HCT116 (cell line): ENCODE data around the gene FGF1. TPM values are rescaled to one million over a fixed set of nuclear protein-coding genes. Genes with fewer than 3 reads are reported as not detected.

Source experiments
- ATAC-seq: fragments of 200-7000 bp; cut with Tn5 transposase; 2 replicates; pipeline ENCODE4 v1.9.1; 2020; ENCODE audit warnings: mild to moderate bottlenecking, moderate library complexity
- BruUV-seq: library from RNA; stranded (reverse); fragments of 400-500 nt; replicated peaks from 2 replicates; lab custom pipeline; 2021; lab: Mats Ljungman, UMichigan
- CTCF ChIA-PET: fragments of 300-600 bp; sonication (Branson Sonifier 250); formaldehyde crosslinking; loops from one replicate; lab custom pipeline; 2021; ENCODE audit warnings: antibody characterized with exemption; lab: Charles Lee
- POLR2A ChIA-PET: fragments of 300-600, 350-600 bp; sonication (Branson Sonifier 250); formaldehyde crosslinking; loops from one replicate; lab custom pipeline; 2021; ENCODE audit warnings: antibody characterized with exemption; lab: Charles Lee
- RAD21 ChIA-PET, 2 experiments: fragments of 300-600 bp; sonication (Branson Sonifier 250); formaldehyde crosslinking; loops; one replicate each; lab custom pipeline; 2023; ENCODE audit warnings: low total read pairs in 2 of 2; ENCODE audit not compliant: uncharacterized antibody in 2 of 2, unreplicated experiment in 2 of 2, low non-redundant PET in 1 of 2; lab: Charles Lee
- DNase-seq: peaks from one replicate; pipeline ENCODE4 v3.0.0-alpha.2; 2010; ENCODE audit warnings: low read depth, low spot score
- H2AFZ ChIP-seq: fragments of 200-600 bp; shearing (Covaris generic), sonication (generic); 2 replicates; pipeline ENCODE4 v1.6.1; 2017; ENCODE audit warnings: low read depth, mixed run types, mixed read lengths, antibody characterized with exemption, low read length; ENCODE audit not compliant: poor library complexity, severe bottlenecking
- H3K27ac ChIP-seq: 2 replicates; pipeline ENCODE4 v1.5.1; 2012; ENCODE audit warnings: low read depth, low read length
- H3K27me3 ChIP-seq: fragments of 200-600 bp; sonication (generic); 2 replicates; pipeline ENCODE4 v1.6.1; 2016; ENCODE audit warnings: mixed run types, low read length, mixed read lengths; ENCODE audit not compliant: insufficient read depth
- H3K36me3 ChIP-seq, 2 experiments: fragments of 200-500 bp in 1 of 2; fragments of 200-600 bp in 1 of 2; sonication (Bioruptor generic) in 1 of 2; sonication (generic) in 1 of 2; 2 replicates each; pipeline versions ENCODE4 v1.5.1 to v1.6.1; 2014 to 2016; ENCODE audit warnings: low read length in 2 of 2, inconsistent platforms in 1 of 2, mixed read lengths in 1 of 2, mixed run types in 1 of 2; ENCODE audit not compliant: insufficient read depth in 2 of 2, control insufficient read depth in 1 of 2
- H3K4me1 ChIP-seq, 2 experiments: fragments of 200-600 bp in 1 of 2; sonication (generic) in 1 of 2; 2 replicates each; pipeline versions ENCODE4 v1.5.1 to v1.6.1; 2012 to 2017; ENCODE audit warnings: low read length in 2 of 2, inconsistent platforms in 1 of 2, mild to moderate bottlenecking in 1 of 2, mixed read lengths in 1 of 2, mixed run types in 1 of 2, moderate library complexity in 1 of 2; ENCODE audit not compliant: insufficient read depth in 2 of 2, control insufficient read depth in 1 of 2
- H3K4me2 ChIP-seq: fragments of 200-600 bp; sonication (generic); 2 replicates; pipeline ENCODE4 v1.6.1; 2017; ENCODE audit warnings: mixed run types, low read length, mixed read lengths
- H3K4me3 ChIP-seq, 2 experiments: fragments of 200-600 bp in 1 of 2; sonication (generic) in 1 of 2; replicated peaks in 1 of 2; 2 replicates each; pipeline ENCODE4 v1.5.1; 2011 to 2016; ENCODE audit warnings: low read length in 2 of 2, control low read depth in 1 of 2, low read depth in 1 of 2, mild to moderate bottlenecking in 1 of 2, mixed read lengths in 1 of 2, mixed run types in 1 of 2
- H3K79me2 ChIP-seq: fragments of 200-600 bp; sonication (generic); 2 replicates; pipeline ENCODE4 v1.6.1; 2017; ENCODE audit warnings: mild to moderate bottlenecking, mixed run types, low read length, moderate library complexity, mixed read lengths; ENCODE audit not compliant: insufficient read depth
- H3K9ac ChIP-seq: fragments of 200-600 bp; sonication (generic); 2 replicates; pipeline ENCODE4 v1.6.1; 2016; ENCODE audit warnings: low read length, mixed read lengths
- H3K9me2 ChIP-seq: fragments of 200-600 bp; sonication (generic), shearing (Covaris generic); 2 replicates; pipeline ENCODE4 v1.6.1; 2017; ENCODE audit warnings: mixed run types, mild to moderate bottlenecking, moderate library complexity; ENCODE audit not compliant: insufficient read depth
- H3K9me3 ChIP-seq, 2 experiments: fragments of 200-500 bp in 1 of 2; fragments of 200-600 bp in 1 of 2; sonication (Bioruptor generic) in 1 of 2; sonication (generic) in 1 of 2; 2 replicates each; pipeline ENCODE4 v1.6.1; 2014 to 2017; ENCODE audit warnings: low read length in 2 of 2, mixed read lengths in 2 of 2, inconsistent platforms in 1 of 2, low read depth in 1 of 2, mild to moderate bottlenecking in 1 of 2, mixed run types in 1 of 2, moderate library complexity in 1 of 2; ENCODE audit not compliant: control insufficient read depth in 1 of 2, insufficient read depth in 1 of 2
- H4K20me1 ChIP-seq: fragments of 200-600 bp; sonication (generic), shearing (Covaris generic); 2 replicates; pipeline ENCODE4 v1.6.1; 2017; ENCODE audit warnings: mixed run types, mild to moderate bottlenecking, moderate library complexity; ENCODE audit not compliant: insufficient read depth
- CBX3 ChIP-seq: IDR thresholded peaks from 2 replicates; pipeline ENCODE4 v1.6.1; 2012; ENCODE audit warnings: low read depth
- CEBPB ChIP-seq: IDR thresholded peaks from 2 replicates; pipeline ENCODE4 v1.6.1; 2012; ENCODE audit warnings: low read depth
- CTCF ChIP-seq, 3 experiments: fragments of 200-600 bp in 1 of 3; sonication (generic) in 1 of 3; IDR thresholded peaks in 2 of 3; conservative IDR thresholded peaks in 1 of 3; 2 replicates each; pipeline ENCODE4 v1.5.1; 2012 to 2017; ENCODE audit warnings: low read depth in 2 of 3, low read length in 2 of 3, antibody characterized with exemption in 1 of 3, borderline replicate concordance in 1 of 3, control low read depth in 1 of 3, mild to moderate bottlenecking in 1 of 3, mixed read lengths in 1 of 3, mixed run types in 1 of 3, moderate library complexity in 1 of 3; ENCODE audit not compliant: insufficient read depth in 1 of 3
- EGR1 ChIP-seq: IDR thresholded peaks from 2 replicates; pipeline ENCODE4 v1.6.1; 2012; ENCODE audit warnings: low read depth
- EZH2 ChIP-seq: fragments of 200-600 bp; sonication (generic); IDR thresholded peaks from 2 replicates; pipeline ENCODE4 v1.6.1; 2017; ENCODE audit warnings: antibody characterized with exemption, mixed run types
- EZH2phosphoT487 ChIP-seq: fragments of 200-600 bp; IDR thresholded peaks from 2 replicates; pipeline ENCODE4 v1.6.1; 2018; ENCODE audit warnings: antibody characterized with exemption, borderline replicate concordance
- FOSL1 ChIP-seq: IDR thresholded peaks from 2 replicates; pipeline ENCODE4 v1.6.1; 2012; ENCODE audit warnings: low read depth
- JUND ChIP-seq: IDR thresholded peaks from 2 replicates; pipeline ENCODE4 v1.6.1; 2012
- POLR2A ChIP-seq: IDR thresholded peaks from 2 replicates; pipeline ENCODE4 v1.7.0; 2011; ENCODE audit warnings: borderline replicate concordance; ENCODE audit not compliant: insufficient read depth, insufficient read length; ENCODE audit errors: extremely low read depth
- RAD21 ChIP-seq: IDR thresholded peaks from 2 replicates; pipeline ENCODE4 v1.6.1; 2012; ENCODE audit warnings: low read depth, mild to moderate bottlenecking
- SIN3A ChIP-seq: IDR thresholded peaks from 2 replicates; pipeline ENCODE4 v1.6.1; 2012; ENCODE audit warnings: low read depth
- SP1 ChIP-seq: IDR thresholded peaks from 2 replicates; pipeline ENCODE4 v1.6.1; 2012; ENCODE audit warnings: low read depth
- SRF ChIP-seq: IDR thresholded peaks from 2 replicates; pipeline ENCODE4 v1.6.1; 2012; ENCODE audit warnings: low read depth
- ZNF274 ChIP-seq: fragments of 200-500 bp; sonication (Bioruptor generic); IDR thresholded peaks from 2 replicates; pipeline ENCODE4 v1.6.1; 2014; ENCODE audit warnings: mild to moderate bottlenecking, low read depth, low read length, inconsistent platforms
- intact Hi-C: fragments of 100-400 bp; cut with micrococcal nuclease; formaldehyde crosslinking; loops from 2 replicates; pipeline ENCODE4 v1.10.0; 2022
- total RNA-seq: library from RNA; stranded (reverse); gene quantifications from one replicate; pipeline ENCODE4 v1.2.1, GENCODE V29; 2021; ENCODE audit not compliant: unreplicated experiment
- TF ChIP-seq, protein P1 (sequence below): IDR thresholded peaks from 2 replicates; pipeline ENCODE4 v1.6.1; 2012
- TF ChIP-seq, protein P2 (sequence below): IDR thresholded peaks from 2 replicates; pipeline ENCODE4 v1.6.1; 2012

FGF1 gene
- total RNA-seq, 1 experiment from 2014 or later, result not detected

DNA sequence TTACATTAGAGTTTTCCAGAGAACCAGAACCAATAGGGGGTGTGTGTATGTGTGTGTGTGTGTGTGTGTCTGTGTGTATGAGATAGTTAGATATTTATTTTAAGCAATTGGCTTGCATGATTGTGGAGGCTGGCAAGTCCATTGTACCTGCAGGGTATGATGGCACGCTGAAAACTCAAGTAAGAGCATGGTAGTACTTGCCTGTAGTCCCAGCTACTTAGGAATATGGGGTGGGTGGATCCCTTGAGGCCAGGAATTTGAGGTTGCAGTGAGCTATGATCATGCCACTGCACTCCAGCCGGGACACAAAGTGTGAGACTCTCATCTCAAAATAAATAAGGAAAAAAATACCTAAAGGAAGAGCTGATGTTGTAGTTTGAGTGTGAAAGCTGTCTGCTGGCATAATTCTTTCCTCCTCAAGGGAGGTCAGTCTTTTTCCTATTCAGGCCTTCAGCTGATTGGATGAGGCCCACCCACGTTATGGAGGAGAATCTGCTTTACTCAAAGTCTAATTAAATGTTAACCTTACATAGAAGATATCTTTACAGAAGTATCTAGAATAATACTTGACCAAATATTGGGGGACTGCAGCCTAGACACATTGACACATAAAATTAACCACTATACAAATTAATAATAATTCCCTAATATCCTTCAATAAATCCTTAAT lies 107.6 kb downstream of the FGF1 start:
- CTCF ChIA-PET, result interaction anchor here (0.9 kb wide), 1 partner anchor 9 kb away, joined by 4 read pairs; no protein-coding TSS in a partner anchor
- H3K79me2 ChIP-seq, result no peaks in the 10 kb centered on the region
- no peak overlapping the region for H3K4me2 ChIP-seq
- ATAC-seq (no peak), DNase-seq (no peak)
- no peaks in the 10 kb centered on the region; a peak in 1 of 4 replicates for H3K9me3 ChIP-seq
- peaks cover 0 to 7% of the 10 kb centered on the region in 2 experiments; a peak in 1 of 4 replicates for H3K4me1 ChIP-seq
- intact Hi-C loops, result no loop called here
- H3K27ac ChIP-seq, result no peak overlapping the region
- no TSS peak for BruUV-seq
- no peaks in the 10 kb centered on the region for H4K20me1 ChIP-seq
- TF ChIP-seq, protein P1, sequence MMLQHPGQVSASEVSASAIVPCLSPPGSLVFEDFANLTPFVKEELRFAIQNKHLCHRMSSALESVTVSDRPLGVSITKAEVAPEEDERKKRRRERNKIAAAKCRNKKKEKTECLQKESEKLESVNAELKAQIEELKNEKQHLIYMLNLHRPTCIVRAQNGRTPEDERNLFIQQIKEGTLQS, result no peak
- no peak for TF ChIP-seq ZNF274
- TF ChIP-seq EZH2, result no peak
- TF ChIP-seq CEBPB, result no peak
- TF ChIP-seq EGR1, result no peak
- TF ChIP-seq EZH2phosphoT487, result no peak
- TF ChIP-seq SRF, result no peak
- H3K36me3 ChIP-seq, result no peaks in the 10 kb centered on the region
- POLR2A ChIA-PET, result no interaction called here
- no peak overlapping the region for H2AFZ ChIP-seq
- no peaks in the 10 kb centered on the region for H3K9me2 ChIP-seq
- RAD21 ChIA-PET, result no interaction called here
- H3K27me3 ChIP-seq, result no peaks in the 10 kb centered on the region
- no peak overlapping the region for H3K9ac ChIP-seq
- H3K4me3 ChIP-seq, result no peak overlapping the region

- POLR2A ChIA-PET, result no interaction called here
- no peaks in the 10 kb centered on the region; a peak in 1 of 4 replicates for H3K9me3 ChIP-seq
- H3K4me3 ChIP-seq, result no peak overlapping the region
- H3K79me2 ChIP-seq, result no peaks in the 10 kb centered on the region
- peaks cover 0 to 7% of the 10 kb centered on the region in 2 experiments; a peak in 1 of 4 replicates for H3K4me1 ChIP-seq
- no peak overlapping the region for H3K4me2 ChIP-seq
- no peak overlapping the region for H3K9ac ChIP-seq
- intact Hi-C loops, result no loop called here
- no peaks in the 10 kb centered on the region for H3K36me3 ChIP-seq
- RAD21 ChIA-PET, result no interaction called here
- no peak overlapping the region for H2AFZ ChIP-seq
- ATAC-seq (no peak), DNase-seq (no peak)
- no peak overlapping the region for H3K27ac ChIP-seq
- CTCF ChIA-PET, result interaction anchor here (2.0 kb wide), 1 partner anchor 10 kb away, joined by 7 read pairs; no protein-coding TSS in a partner anchor
- no peaks in the 10 kb centered on the region for H3K9me2 ChIP-seq
- BruUV-seq, result no TSS peak
- H4K20me1 ChIP-seq, result no peaks in the 10 kb centered on the region
- H3K27me3 ChIP-seq, result no peaks in the 10 kb centered on the region
- no peak for TF ChIP-seq SIN3A
- no peak for TF ChIP-seq CTCF (IDR thresholded peaks at IDR 0.05 in 2 of 3, conservative IDR thresholded peaks at IDR 0.05 in 1 of 3; ENCODE audit: borderline replicate concordance in 1 of 3, insufficient read depth in 1 of 3, low read depth in 2 of 3, low read length in 2 of 3)
- no peak for TF ChIP-seq CBX3
- TF ChIP-seq, protein P1, result no peak
- TF ChIP-seq EGR1, result no peak
- no peak for TF ChIP-seq FOSL1
- TF ChIP-seq EZH2phosphoT487, result no peak
- no peak for TF ChIP-seq EZH2
- TF ChIP-seq POLR2A, result no peak
- TF ChIP-seq, protein P2, sequence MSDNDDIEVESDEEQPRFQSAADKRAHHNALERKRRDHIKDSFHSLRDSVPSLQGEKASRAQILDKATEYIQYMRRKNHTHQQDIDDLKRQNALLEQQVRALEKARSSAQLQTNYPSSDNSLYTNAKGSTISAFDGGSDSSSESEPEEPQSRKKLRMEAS, result no peak
- TF ChIP-seq SP1, result no peak
- TF ChIP-seq RAD21, result no peak
- no peak for TF ChIP-seq JUND
- TF ChIP-seq ZNF274, result no peak
Measured at GRCh38 chr5:142576804-142577203, 109.1 kb downstream of the FGF1 start.
